ENCODE measurements around the gene F2R. TPM values are rescaled to one million over a fixed set of nuclear protein-coding genes. Genes with fewer than 3 reads are reported as not detected.
"Not testable (repeated sequence)": the region's sequence is repeated elsewhere in the genome, so short reads cannot be mapped to it uniquely, and the experiment has no call there.

Gene F2R
- total RNA-seq, 1 donor = 117 TPM

DNA sequence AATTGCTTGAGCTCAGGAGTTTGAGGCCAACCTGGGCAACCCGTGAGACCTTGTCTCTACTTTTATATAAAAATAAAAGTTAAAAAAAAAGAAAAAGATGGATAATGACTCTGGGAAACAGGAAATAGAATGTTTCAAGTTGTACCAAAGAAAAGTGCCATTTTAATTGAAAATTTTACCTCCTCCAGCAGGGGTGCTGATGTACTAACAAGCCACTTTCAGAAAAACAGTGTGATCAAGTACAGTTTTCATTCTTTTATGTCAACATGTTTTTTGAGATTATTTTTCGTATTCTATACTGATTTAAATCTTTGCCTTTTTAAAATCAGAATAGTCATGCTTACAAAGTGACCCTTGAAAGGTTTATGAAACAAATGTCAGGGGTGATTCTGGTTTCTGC, 30.8 kb downstream of the F2R start:
- H3K4me3 ChIP-seq (ENCODE audit: low read depth, low read length) = no peak overlapping the region
- TF ChIP-seq, protein P1, sequence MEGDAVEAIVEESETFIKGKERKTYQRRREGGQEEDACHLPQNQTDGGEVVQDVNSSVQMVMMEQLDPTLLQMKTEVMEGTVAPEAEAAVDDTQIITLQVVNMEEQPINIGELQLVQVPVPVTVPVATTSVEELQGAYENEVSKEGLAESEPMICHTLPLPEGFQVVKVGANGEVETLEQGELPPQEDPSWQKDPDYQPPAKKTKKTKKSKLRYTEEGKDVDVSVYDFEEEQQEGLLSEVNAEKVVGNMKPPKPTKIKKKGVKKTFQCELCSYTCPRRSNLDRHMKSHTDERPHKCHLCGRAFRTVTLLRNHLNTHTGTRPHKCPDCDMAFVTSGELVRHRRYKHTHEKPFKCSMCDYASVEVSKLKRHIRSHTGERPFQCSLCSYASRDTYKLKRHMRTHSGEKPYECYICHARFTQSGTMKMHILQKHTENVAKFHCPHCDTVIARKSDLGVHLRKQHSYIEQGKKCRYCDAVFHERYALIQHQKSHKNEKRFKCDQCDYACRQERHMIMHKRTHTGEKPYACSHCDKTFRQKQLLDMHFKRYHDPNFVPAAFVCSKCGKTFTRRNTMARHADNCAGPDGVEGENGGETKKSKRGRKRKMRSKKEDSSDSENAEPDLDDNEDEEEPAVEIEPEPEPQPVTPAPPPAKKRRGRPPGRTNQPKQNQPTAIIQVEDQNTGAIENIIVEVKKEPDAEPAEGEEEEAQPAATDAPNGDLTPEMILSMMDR (IDR thresholded peaks at IDR 0.05; ENCODE audit: insufficient read depth, low read depth, low read length) = no peak
- no peak for DNase-seq (ENCODE audit: low read depth)

DNA sequence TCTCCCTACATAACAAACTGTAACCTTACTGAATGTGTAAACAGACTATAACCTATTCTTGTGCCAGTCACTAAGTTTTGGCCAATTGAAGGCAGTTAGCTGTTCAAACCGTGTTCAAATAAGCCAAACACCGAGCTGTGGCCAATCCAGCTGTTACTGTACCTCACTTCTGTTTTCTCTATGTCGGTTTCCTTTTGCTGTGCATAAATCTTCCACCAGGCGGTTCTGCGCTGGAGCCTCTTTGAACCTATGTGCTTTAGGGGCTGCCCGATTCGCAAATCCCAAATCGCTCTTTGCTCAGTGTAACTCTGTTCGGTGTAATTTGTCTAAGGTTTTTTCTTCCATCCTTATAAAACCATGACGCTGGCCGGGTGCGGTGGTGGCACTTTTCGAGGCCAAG, 31.8 kb downstream of the F2R start:
- DNase-seq (ENCODE audit: low read depth) = no peak
- TF ChIP-seq, protein P1 (IDR thresholded peaks at IDR 0.05; ENCODE audit: insufficient read depth, low read depth, low read length) = no peak
- H3K4me3 ChIP-seq (ENCODE audit: low read depth, low read length) = no peak overlapping the region

DNA sequence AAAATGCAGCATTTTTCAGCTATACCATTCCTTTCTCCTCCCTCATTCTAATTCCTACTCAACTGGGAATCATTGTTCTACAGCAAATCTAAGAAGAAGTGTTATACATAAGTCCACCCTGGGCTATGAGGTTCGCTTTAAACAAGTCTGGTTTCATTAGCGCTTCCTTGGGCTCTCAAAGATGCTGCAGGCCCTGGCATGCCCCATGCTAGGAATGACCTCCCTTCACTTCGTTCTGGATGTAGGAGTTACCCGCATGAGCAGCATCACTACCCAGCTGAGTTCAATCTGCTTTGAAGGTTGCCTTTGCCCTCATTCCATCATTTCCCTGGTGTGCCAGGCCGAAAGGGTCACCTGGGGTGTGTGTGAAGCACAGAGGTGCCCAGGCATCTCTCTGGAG, 35.4 kb downstream of the F2R start:
- H3K4me3 ChIP-seq (ENCODE audit: low read depth, low read length) = no peak overlapping the region
- no peak for DNase-seq (ENCODE audit: low read depth)
- TF ChIP-seq, protein P1 (IDR thresholded peaks at IDR 0.05; ENCODE audit: insufficient read depth, low read depth, low read length) = no peak

DNA sequence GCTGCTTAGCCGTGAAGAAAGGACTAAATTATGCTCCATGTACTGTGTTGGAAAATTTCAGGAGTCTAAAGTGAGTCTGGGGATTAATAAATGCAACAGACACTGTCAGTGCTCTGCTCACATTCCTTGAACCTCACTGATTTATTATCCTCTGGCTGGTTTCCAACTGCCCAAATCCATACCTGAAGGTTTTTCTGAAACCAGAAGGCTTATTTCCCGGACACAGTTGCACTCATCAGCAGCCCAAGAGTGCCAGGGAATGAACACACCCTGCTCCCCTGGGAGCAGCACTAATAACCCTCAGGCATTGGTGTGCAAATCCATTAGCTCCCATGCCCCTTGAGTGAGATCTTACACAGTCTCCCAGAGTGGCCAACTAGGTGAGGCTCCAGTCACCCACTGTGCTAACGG, 38.7 kb downstream of the F2R start:
- TF ChIP-seq, protein P1 (IDR thresholded peaks at IDR 0.05; ENCODE audit: insufficient read depth, low read depth, low read length) = no peak
- H3K4me3 ChIP-seq (ENCODE audit: low read depth, low read length) = no peak overlapping the region
- DNase-seq (ENCODE audit: low read depth) = no peak

DNA sequence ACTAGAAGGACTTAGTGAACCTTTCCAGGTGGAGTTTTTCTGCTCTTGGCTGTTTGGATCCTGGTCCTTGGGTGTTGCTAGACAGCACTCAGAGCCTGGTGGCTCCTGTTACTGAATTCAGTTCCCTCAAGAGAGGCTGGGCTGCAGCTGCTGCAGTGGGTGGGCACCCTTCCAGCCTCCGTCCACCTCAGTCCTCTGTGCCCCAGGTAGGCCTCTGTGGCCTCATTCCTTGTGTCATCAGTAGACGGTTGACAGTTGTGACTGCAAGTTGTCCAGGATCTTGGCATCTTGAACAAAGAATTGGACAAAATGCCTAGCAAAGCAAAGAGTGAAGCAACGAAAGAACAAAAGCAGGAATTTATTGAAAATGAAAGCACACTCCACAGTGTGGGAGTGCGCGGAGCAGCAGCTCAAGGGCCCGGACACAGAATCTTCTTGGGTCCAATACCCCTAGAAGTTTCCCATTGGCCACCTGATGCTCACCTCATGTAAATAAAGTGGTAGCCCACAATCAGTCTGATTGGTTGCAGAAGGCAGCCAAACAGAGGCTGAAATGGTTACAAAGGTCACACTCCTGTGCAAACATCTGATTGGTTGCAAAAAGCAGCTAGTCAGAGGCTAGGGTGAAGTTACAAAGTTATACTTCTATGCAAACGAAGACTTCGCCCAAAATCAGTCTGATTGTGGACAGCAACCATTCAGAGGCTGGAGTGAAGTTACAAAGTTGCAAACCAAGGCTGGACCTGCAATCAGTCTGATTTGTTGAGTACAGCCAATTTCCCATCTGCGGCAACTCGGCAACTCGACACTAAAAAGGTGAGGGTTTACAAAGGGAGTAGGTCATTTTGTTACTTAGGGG, 40.1 kb downstream of the F2R start:
- DNase-seq (ENCODE audit: low read depth) = no peak
- H3K4me3 ChIP-seq (ENCODE audit: low read depth, low read length) = no peak overlapping the region
- TF ChIP-seq, protein P1 (IDR thresholded peaks at IDR 0.05; ENCODE audit: insufficient read depth, low read depth, low read length) = no peak

DNA sequence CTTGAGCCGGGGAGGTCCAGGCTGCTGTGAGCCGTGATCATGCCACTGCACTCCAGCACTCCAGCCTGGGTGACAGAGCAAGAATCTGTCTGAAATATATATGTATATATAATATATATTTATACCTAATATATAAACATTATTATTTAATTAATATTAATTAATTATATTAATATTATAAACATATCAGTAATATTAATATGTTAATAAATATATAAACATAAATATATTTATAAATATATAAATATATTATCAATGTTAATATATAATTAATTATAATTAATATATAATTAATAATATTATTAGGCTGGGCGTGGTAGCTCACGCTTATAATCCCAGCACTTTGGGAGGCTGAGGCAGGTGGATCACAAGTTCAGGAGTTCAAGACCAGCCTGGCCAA, 41.1 kb downstream of the F2R start:
- TF ChIP-seq, protein P1 (IDR thresholded peaks at IDR 0.05; ENCODE audit: insufficient read depth, low read depth, low read length) = no peak
- H3K4me3 ChIP-seq (ENCODE audit: low read depth, low read length) = no peak overlapping the region
- DNase-seq (ENCODE audit: low read depth) = no peak

DNA sequence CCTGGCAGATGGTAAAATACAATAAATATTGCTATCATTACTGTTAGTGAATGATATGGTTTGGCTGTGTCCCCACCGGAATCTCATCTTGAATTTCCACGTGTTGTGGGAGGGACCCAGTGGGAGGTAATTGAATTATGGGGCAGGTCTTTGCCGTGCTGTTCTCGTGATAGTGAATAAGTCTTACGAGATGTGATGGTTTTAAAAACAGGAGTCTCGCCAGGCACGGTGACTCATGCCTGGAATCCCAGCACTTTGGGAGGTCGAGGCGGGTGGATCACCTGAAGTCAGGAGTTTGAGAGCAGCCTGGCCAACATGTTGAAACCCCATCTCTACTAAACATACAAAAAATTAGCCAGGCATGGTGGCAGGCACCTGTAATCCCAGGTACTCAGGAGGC, 45.2 kb downstream of the F2R start:
- H3K4me3 ChIP-seq (ENCODE audit: low read depth, low read length); DNase-seq (ENCODE audit: low read depth): not testable (repeated sequence)
